Natural killer cell (primary cell): ENCODE measurements around the gene MYO5A. TPM values are rescaled to one million over a fixed set of nuclear protein-coding genes. Genes with fewer than 3 reads are reported as not detected.
"Not testable (repeated sequence)": the region's sequence is repeated elsewhere in the genome, so short reads cannot be mapped to it uniquely, and the experiment has no call there.

Experiments used
- ATAC-seq, 3 donors: fragments of 150-1000 bp in 2 of 3; fragments of 200-7000 bp in 1 of 3; cut with Tn5 transposase; 1 replicate in 1 of 3; 2 replicates in 2 of 3; pipeline ENCODE4 v1.10.0; 2021; ENCODE audit warnings: mild to moderate bottlenecking in 2 of 3, moderate library complexity in 2 of 3
- DNase-seq, 2 donors: peaks; one replicate each; pipeline versions ENCODE4 v3.0.0 to v3.0.0-alpha.2; 2013 to 2021; ENCODE audit warnings: mixed read lengths in 1 of 2
- H3K27ac ChIP-seq: one replicate; pipeline ENCODE4 v1.5.1; 2013; ENCODE audit warnings: mild to moderate bottlenecking, low read length
- H3K27me3 ChIP-seq: one replicate; pipeline ENCODE4 v1.6.1; 2013; ENCODE audit warnings: low read length; ENCODE audit not compliant: control insufficient read depth, insufficient read depth
- H3K36me3 ChIP-seq: one replicate; pipeline ENCODE4 v1.6.1; 2013; ENCODE audit warnings: low read length; ENCODE audit not compliant: control insufficient read depth, insufficient read depth
- H3K4me1 ChIP-seq: one replicate; pipeline ENCODE4 v1.6.1; 2013; ENCODE audit warnings: low read length; ENCODE audit not compliant: control insufficient read depth, insufficient read depth
- H3K4me3 ChIP-seq: one replicate; pipeline ENCODE4 v1.5.1; 2013; ENCODE audit warnings: low read length
- H3K9me3 ChIP-seq: one replicate; pipeline ENCODE4 v1.6.1; 2013; ENCODE audit warnings: low read length; ENCODE audit not compliant: control insufficient read depth, insufficient read depth
- H3K27ac Mint-ChIP-seq, 2 donors: one replicate each; pipeline ENCODE4 v1.8.0; 2022; ENCODE audit warnings: mild to moderate bottlenecking in 2 of 2, mixed read lengths in 2 of 2, moderate library complexity in 1 of 2
- H3K27me3 Mint-ChIP-seq, 2 donors: one replicate each; pipeline ENCODE4 v1.8.0; 2022; ENCODE audit warnings: low read depth in 2 of 2, mixed read lengths in 2 of 2
- H3K36me3 Mint-ChIP-seq: one replicate; pipeline ENCODE4 v1.8.0; 2022; ENCODE audit warnings: mixed read lengths
- H3K4me1 Mint-ChIP-seq, 2 donors: one replicate each; pipeline ENCODE4 v1.8.0; 2022; ENCODE audit warnings: mixed read lengths in 2 of 2
- H3K4me3 Mint-ChIP-seq: one replicate; pipeline ENCODE4 v1.8.0; 2022; ENCODE audit warnings: mild to moderate bottlenecking, moderate library complexity, mixed read lengths
- H3K9me3 Mint-ChIP-seq, 2 donors: one replicate each; pipeline ENCODE4 v1.8.0; 2022; ENCODE audit warnings: mixed read lengths in 2 of 2
- CTCF ChIP-seq: fragments of 200-600 bp; IDR thresholded peaks from one replicate; pipeline ENCODE4 v1.8.0; 2022; ENCODE audit warnings: antibody characterized with exemption
- WGBS: methylation state at CpG from one replicate; pipeline ENCODE4 v1.1.7; 2013; ENCODE audit warnings: missing lambda C conversion rate; ENCODE audit not compliant: insufficient coverage; 5-methylcytosine and 5-hydroxymethylcytosine counted together
- intact Hi-C: fragments of 100-400 bp; cut with micrococcal nuclease; formaldehyde crosslinking; loops from one replicate; pipeline ENCODE4 v1.14.2; 2022
- total RNA-seq, 4 donors: library from RNA; stranded (reverse); fragments of 120-200 nt in 1 of 4; gene quantifications; one replicate each; pipeline versions ENCODE4 v1.2.3 to v1.2.4, GENCODE V29; 2013 to 2022

MYO5A gene
- total RNA-seq, 3 donors from 2014 or later (not counting 1 experiment from before 2014, with no cell fraction given), result 42.8 to 51.5 (median 44.4) TPM

- Histone ChIP-seq H3K27ac (peak within 1 kb of the TSS; percentile 85), H3K9me3 (no peaks in the 10 kb centered on the region), H3K27me3 (no peaks in the 10 kb centered on the region), H3K36me3 (no peaks in the 10 kb centered on the region), H3K4me3 (peak within 1 kb of the TSS; percentile 42), H3K4me1 (peaks cover 24% of the 10 kb centered on the region)
- intact Hi-C loops, result loop anchor here (1.0 to 2.0 kb wide), 2 partner anchors 40 to 110 kb away; partner anchors contain the start of gene ATOSA
- no peaks in the 10 kb centered on the region for H3K27me3 Mint-ChIP-seq
- peaks cover 31 to 32% of the 10 kb centered on the region in 2 donors for H3K4me1 Mint-ChIP-seq
- TF ChIP-seq CTCF, result no peak
- H3K27ac Mint-ChIP-seq, result peak within 1 kb of the TSS; percentile 90 to 97
- no peaks in the 10 kb centered on the region for H3K36me3 Mint-ChIP-seq
- DNase-seq (peak; percentile 65 to 88), ATAC-seq (peak; percentile 71 to 79 (median 79))
- 5% methylated on average over 82 of the region's 82 CpGs for whole genome bisulfite sequencing
- H3K4me3 Mint-ChIP-seq, result peak within 1 kb of the TSS; percentile 94
- no peaks in the 10 kb centered on the region for H3K9me3 Mint-ChIP-seq
Measured at GRCh38 chr15:52568601-52569585, 40.2 kb upstream of the MYO5A start, which contains the start of gene ARPP19. ARPP19 (minus strand) TSS chr15:52569030; CDS start chr15:52568892, 138 bp downstream.

- TF ChIP-seq CTCF, result no peak
- H3K9me3 Mint-ChIP-seq, result no peaks in the 10 kb centered on the region
- ATAC-seq, result peak; percentile 6 to 43 (median 26)
Measured at GRCh38 chr15:52567871-52568600, 39.4 kb upstream of the MYO5A start.

GRCh38 chr15:52566889-52567288, 38.2 kb upstream of the MYO5A start:
- H3K4me3 Mint-ChIP-seq, result peak overlapping the region; percentile 94
- H3K27ac Mint-ChIP-seq, result peak overlapping the region; percentile 90 to 97
- Histone ChIP-seq H3K9me3 (no peaks in the 10 kb centered on the region), H3K36me3 (no peaks in the 10 kb centered on the region), H3K27ac (no peak overlapping the region), H3K4me1 (peaks cover 24% of the 10 kb centered on the region), H3K27me3 (no peaks in the 10 kb centered on the region), H3K4me3 (no peak overlapping the region)
- 64% methylated on average over 3 of the region's 4 CpGs for WGBS
- no peaks in the 10 kb centered on the region for H3K36me3 Mint-ChIP-seq
- H3K9me3 Mint-ChIP-seq, result no peaks in the 10 kb centered on the region
- intact Hi-C loops, result no loop called here
- no peak for TF ChIP-seq CTCF
- DNase-seq (no peak), ATAC-seq (no peak)
- H3K27me3 Mint-ChIP-seq, result no peaks in the 10 kb centered on the region
- peaks cover 38% of the 10 kb centered on the region in 2 donors for H3K4me1 Mint-ChIP-seq

More at GRCh38 chr15:52567871-52568600, 39.4 kb upstream of the MYO5A start:
- peak in 1 of 2 donors; percentile 56 for DNase-seq
- Histone ChIP-seq H3K36me3 (no peaks in the 10 kb centered on the region), H3K27ac (peak overlapping the region; percentile 85), H3K4me1 (peaks cover 24% of the 10 kb centered on the region), H3K9me3 (no peaks in the 10 kb centered on the region), H3K27me3 (no peaks in the 10 kb centered on the region), H3K4me3 (peak overlapping the region; percentile 42)
- peaks cover 32% of the 10 kb centered on the region in 2 donors for H3K4me1 Mint-ChIP-seq
- H3K4me3 Mint-ChIP-seq, result peak overlapping the region; percentile 94
- peak overlapping the region; percentile 90 to 97 for H3K27ac Mint-ChIP-seq
- H3K36me3 Mint-ChIP-seq, result no peaks in the 10 kb centered on the region
- no peaks in the 10 kb centered on the region for H3K27me3 Mint-ChIP-seq
- 5% methylated on average over 25 of the region's 25 CpGs for WGBS
- intact Hi-C loops, result loop anchor here (1.0 to 2.0 kb wide), 2 partner anchors 39 to 111 kb away; partner anchors contain the start of gene ATOSA

- peaks cover 24% of the 10 kb centered on the region for H3K4me1 ChIP-seq
- peaks cover 43% of the 10 kb centered on the region in 2 donors for H3K4me1 Mint-ChIP-seq
- H3K9me3 Mint-ChIP-seq, H3K27me3 Mint-ChIP-seq, H3K27ac ChIP-seq, intact Hi-C loops, ATAC-seq, H3K9me3 ChIP-seq, DNase-seq, H3K27me3 ChIP-seq, H3K36me3 Mint-ChIP-seq, H3K36me3 ChIP-seq, H3K4me3 ChIP-seq: not testable (repeated sequence)
- 86% methylated on average over 13 of the region's 13 CpGs for WGBS
- H3K27ac Mint-ChIP-seq, result peak overlapping the region; percentile 48 to 51
- H3K4me3 Mint-ChIP-seq, result peak overlapping the region; percentile 28
Measured at GRCh38 chr15:52565417-52566358, 37.0 kb upstream of the MYO5A start.
